CD4-positive, alpha-beta T cell (primary cell): Measurements from ENCODE around the gene ELMO1. TPM values are rescaled to one million over a fixed set of nuclear protein-coding genes. Genes with fewer than 3 reads are reported as not detected.

ENCODE experiments used
- ATAC-seq: fragments of 200-7000 bp; cut with Tn5 transposase; one replicate; pipeline ENCODE4 v1.10.0; 2022; ENCODE audit warnings: mild to moderate bottlenecking; ENCODE audit not compliant: poor library complexity
- CTCF ChIA-PET: fragments of 350-600 bp; sonication (Branson Sonifier 250); formaldehyde crosslinking; loops from one replicate; lab custom pipeline; 2021; ENCODE audit warnings: antibody characterized with exemption, inconsistent platforms; lab: Charles Lee
- POLR2A ChIA-PET: fragments of 350-600 bp; sonication (Branson Sonifier 250); formaldehyde crosslinking; loops from one replicate; lab custom pipeline; 2021; ENCODE audit warnings: antibody characterized with exemption, inconsistent platforms; lab: Charles Lee
- DNase-seq, 14 experiments: peaks; one replicate each; pipeline ENCODE4 v3.0.0-alpha.2; 2013 to 2020; ENCODE audit warnings: mixed read lengths in 2 of 14
- H3K27ac ChIP-seq, 2 donors: one replicate each; pipeline versions ENCODE4 v1.5.1 to v1.7.0; 2013; ENCODE audit warnings: low read length in 2 of 2, low read depth in 1 of 2, mild to moderate bottlenecking in 1 of 2
- H3K27me3 ChIP-seq, 2 experiments: 1 replicate in 1 of 2; 2 replicates in 1 of 2; pipeline versions ENCODE4 v1.6.1 to v1.7.0; 2013; ENCODE audit warnings: low read length in 2 of 2, control low read depth in 1 of 2, mild to moderate bottlenecking in 1 of 2, moderate library complexity in 1 of 2; ENCODE audit not compliant: insufficient read depth in 2 of 2, control insufficient read depth in 1 of 2
- H3K36me3 ChIP-seq: one replicate; pipeline ENCODE4 v1.6.1; 2013; ENCODE audit warnings: low read length, control low read depth; ENCODE audit not compliant: insufficient read depth
- H3K4me1 ChIP-seq: one replicate; pipeline ENCODE4 v1.6.1; 2013; ENCODE audit warnings: low read length, control low read depth; ENCODE audit not compliant: insufficient read depth
- H3K4me3 ChIP-seq: one replicate; pipeline ENCODE4 v1.5.1; 2013; ENCODE audit warnings: mild to moderate bottlenecking, low read length, moderate library complexity
- H3K9me3 ChIP-seq, 2 experiments: 1 replicate in 1 of 2; 2 replicates in 1 of 2; pipeline versions ENCODE4 v1.6.1 to v1.7.0; 2013; ENCODE audit warnings: low read length in 2 of 2, mild to moderate bottlenecking in 2 of 2, control low read depth in 1 of 2, moderate library complexity in 1 of 2; ENCODE audit not compliant: control insufficient read depth in 1 of 2, insufficient read depth in 1 of 2
- H3K27ac Mint-ChIP-seq: one replicate; pipeline ENCODE4 v1.8.0; 2020; ENCODE audit warnings: mixed read lengths
- H3K27me3 Mint-ChIP-seq: one replicate; pipeline ENCODE4 v1.8.0; 2021; ENCODE audit warnings: mixed read lengths
- H3K36me3 Mint-ChIP-seq: one replicate; pipeline ENCODE4 v1.8.0; 2021; ENCODE audit warnings: low read depth, mixed read lengths
- H3K4me1 Mint-ChIP-seq: one replicate; pipeline ENCODE4 v1.8.0; 2021; ENCODE audit warnings: low read depth, mixed read lengths
- H3K4me3 Mint-ChIP-seq: one replicate; pipeline ENCODE4 v1.8.0; 2020; ENCODE audit warnings: mild to moderate bottlenecking, mixed read lengths
- H3K9me3 Mint-ChIP-seq: one replicate; pipeline ENCODE4 v1.8.0; 2020; ENCODE audit warnings: mixed read lengths
- CTCF ChIP-seq: fragments of 200-600 bp; IDR thresholded peaks from one replicate; pipeline ENCODE4 v1.8.0; 2022; ENCODE audit warnings: antibody characterized with exemption, mild to moderate bottlenecking
- intact Hi-C, 2 experiments: fragments of 100-400 bp; cut with DNase I in 1 of 2; cut with micrococcal nuclease in 1 of 2; formaldehyde crosslinking; loops; one replicate each; pipeline versions ENCODE4 v1.15.1 to v1.9.0; 2023 to 2025; cut with DNase I, micrococcal nuclease
- total RNA-seq, 174 experiments: library from RNA in 2 of 174; stranded (reverse) in 2 of 174; gene quantifications; one replicate each; pipeline ENCODE4 v1.2.3 and lab custom pipeline; 2021 to 2026

The ELMO1 gene
- total RNA-seq, 2 experiments from 2014 or later = 117 to 120 TPM

GRCh38 chr7:37095122-37095521, 353.5 kb downstream of the ELMO1 start:
- H3K27ac Mint-ChIP-seq = no peak overlapping the region
- ATAC-seq (no peak), DNase-seq (no peak)
- no peaks in the 10 kb centered on the region for H3K27me3 Mint-ChIP-seq
- CTCF ChIA-PET = no interaction called here
- no peak overlapping the region for H3K4me3 Mint-ChIP-seq
- peaks cover 16% of the 10 kb centered on the region for H3K4me1 Mint-ChIP-seq
- intact Hi-C loops = no loop called here
- Histone ChIP-seq H3K36me3 (peaks cover 27% of the 10 kb centered on the region), H3K27me3 (no peaks in the 10 kb centered on the region), H3K9me3 (no peaks in the 10 kb centered on the region), H3K4me3 (no peak overlapping the region), H3K27ac (no peak overlapping the region), H3K4me1 (no peaks in the 10 kb centered on the region)
- H3K9me3 Mint-ChIP-seq = no peaks in the 10 kb centered on the region
- no peak for TF ChIP-seq CTCF
- POLR2A ChIA-PET = no interaction called here
- peaks cover 81% of the 10 kb centered on the region for H3K36me3 Mint-ChIP-seq

- Histone ChIP-seq H3K9me3 (no peaks in the 10 kb centered on the region), H3K27me3 (no peaks in the 10 kb centered on the region), H3K27ac (no peak overlapping the region), H3K4me3 (no peak overlapping the region), H3K36me3 (peaks cover 27% of the 10 kb centered on the region), H3K4me1 (no peaks in the 10 kb centered on the region)
- TF ChIP-seq CTCF = no peak
- no peaks in the 10 kb centered on the region for H3K9me3 Mint-ChIP-seq
- ATAC-seq (no peak), DNase-seq (no peak)
- ChIA-PET CTCF (no interaction called here), POLR2A (no interaction called here)
- no peak overlapping the region for H3K27ac Mint-ChIP-seq
- H3K4me3 Mint-ChIP-seq = no peak overlapping the region
- H3K36me3 Mint-ChIP-seq = peaks cover 99% of the 10 kb centered on the region
- H3K4me1 Mint-ChIP-seq = peaks cover 14% of the 10 kb centered on the region
- intact Hi-C loops = no loop called here
- H3K27me3 Mint-ChIP-seq = no peaks in the 10 kb centered on the region
Observed at GRCh38 chr7:37093257-37093656, 355.4 kb downstream of the ELMO1 start.

- ChIA-PET CTCF (interaction anchor here (0.7 kb wide), 2 partner anchors 18 to 605 kb away, joined by 3 read pairs; no protein-coding TSS in a partner anchor), POLR2A (no interaction called here)
Observed at GRCh38 chr7:37092548-37092947, 356.1 kb downstream of the ELMO1 start.

More at GRCh38 chr7:37092548-37092947, 356.1 kb downstream of the ELMO1 start:
- H3K4me1 Mint-ChIP-seq = peaks cover 9% of the 10 kb centered on the region
- Histone ChIP-seq H3K4me3 (no peak overlapping the region), H3K9me3 (no peaks in the 10 kb centered on the region), H3K27ac (no peak overlapping the region), H3K27me3 (no peaks in the 10 kb centered on the region), H3K4me1 (no peaks in the 10 kb centered on the region), H3K36me3 (peaks cover 27% of the 10 kb centered on the region)
- no peaks in the 10 kb centered on the region for H3K9me3 Mint-ChIP-seq
- peak in 3 of 14 experiments; percentile 18 to 65 (median 50) for DNase-seq
- no peaks in the 10 kb centered on the region for H3K27me3 Mint-ChIP-seq
- peaks cover 98% of the 10 kb centered on the region for H3K36me3 Mint-ChIP-seq
- no peak for ATAC-seq
- intact Hi-C loops = no loop called here
- TF ChIP-seq CTCF = no peak
- H3K27ac Mint-ChIP-seq = no peak overlapping the region
- H3K4me3 Mint-ChIP-seq = no peak overlapping the region
